IMR-90 (cell line): ENCODE measurements around the gene PRRX1. TPM values are rescaled to one million over a fixed set of nuclear protein-coding genes. Genes with fewer than 3 reads are reported as not detected.

Source experiments
- ATAC-seq: fragments of 200-7000 bp; cut with Tn5 transposase; 2 replicates; pipeline ENCODE4 v1.9.1; 2020; ENCODE audit warnings: low read depth, mild to moderate bottlenecking, moderate library complexity
- BruUV-seq: library from RNA; stranded (reverse); fragments of 400-500 nt; replicated peaks from 2 replicates; lab custom pipeline; 2021; lab: Mats Ljungman, UMichigan
- CTCF ChIA-PET: fragments of 300-600 bp; formaldehyde crosslinking; extraction: SDS; loops from one replicate; lab custom pipeline; 2021; ENCODE audit warnings: antibody characterized with exemption; lab: Yijun Ruan, JAX
- POLR2A ChIA-PET: fragments of 300-600 bp; sonication (Branson Sonifier 250); formaldehyde crosslinking; loops from one replicate; lab custom pipeline; 2022; ENCODE audit warnings: antibody characterized with exemption; ENCODE audit not compliant: unreplicated experiment; lab: Charles Lee
- DNase-seq: peaks from one replicate; pipeline ENCODE4 v3.0.0; 2013
- H2AFZ ChIP-seq: replicated peaks from 2 replicates; pipeline ENCODE3; 2013; ENCODE audit warnings: low read length, mild to moderate bottlenecking; ENCODE audit not compliant: poor library complexity
- H2AK5ac ChIP-seq: 2 replicates; pipeline ENCODE4 v1.6.1; 2013; ENCODE audit warnings: low read depth, low read length, inconsistent platforms
- H2AK9ac ChIP-seq: replicated peaks from 2 replicates; pipeline ENCODE3; 2013; ENCODE audit warnings: mild to moderate bottlenecking, low read depth, low read length, moderate library complexity; ENCODE audit not compliant: poor library complexity
- H2BK120ac ChIP-seq: 2 replicates; pipeline ENCODE4 v1.6.1; 2013; ENCODE audit warnings: low read depth, low read length, inconsistent platforms
- H2BK15ac ChIP-seq: 3 replicates; pipeline ENCODE4 v1.6.1; 2013; ENCODE audit warnings: low read depth, low read length, inconsistent platforms
- H2BK20ac ChIP-seq: 2 replicates; pipeline ENCODE4 v1.6.1; 2013; ENCODE audit warnings: low read depth, mild to moderate bottlenecking, inconsistent platforms, low read length, moderate library complexity
- H2BK5ac ChIP-seq: 2 replicates; pipeline ENCODE4 v1.6.1; 2013; ENCODE audit warnings: mild to moderate bottlenecking, low read depth, low read length, inconsistent platforms; ENCODE audit not compliant: poor library complexity, severe bottlenecking
- H3K14ac ChIP-seq: replicated peaks from 2 replicates; pipeline ENCODE4 v1.6.1; 2013; ENCODE audit warnings: low read depth, low read length, inconsistent platforms
- H3K18ac ChIP-seq: 2 replicates; pipeline ENCODE4 v1.6.1; 2013; ENCODE audit warnings: low read depth, low read length, control low read depth
- H3K23ac ChIP-seq: 2 replicates; pipeline ENCODE4 v1.6.1; 2013; ENCODE audit warnings: low read depth, low read length, inconsistent platforms
- H3K27ac ChIP-seq: 2 replicates; pipeline ENCODE4 v1.5.1; 2013; ENCODE audit warnings: mild to moderate bottlenecking, control low read depth, low read length; ENCODE audit not compliant: insufficient read depth
- H3K27me3 ChIP-seq: 2 replicates; pipeline ENCODE4 v1.6.1; 2013; ENCODE audit warnings: low read length; ENCODE audit not compliant: control insufficient read depth, insufficient read depth
- H3K36me3 ChIP-seq: 2 replicates; pipeline ENCODE4 v1.6.1; 2013; ENCODE audit warnings: low read length, mixed read lengths; ENCODE audit not compliant: control insufficient read depth, insufficient read depth
- H3K4ac ChIP-seq: 2 replicates; pipeline ENCODE4 v1.6.1; 2013; ENCODE audit warnings: low read depth, low read length, inconsistent platforms
- H3K4me1 ChIP-seq: 2 replicates; pipeline ENCODE4 v1.6.1; 2013; ENCODE audit warnings: low read length, mixed read lengths; ENCODE audit not compliant: control insufficient read depth, insufficient read depth
- H3K4me2 ChIP-seq: 2 replicates; pipeline ENCODE4 v1.6.1; 2013; ENCODE audit warnings: low read depth, mild to moderate bottlenecking, control low read depth, low read length, moderate library complexity
- H3K4me3 ChIP-seq: 2 replicates; pipeline ENCODE4 v1.5.1; 2013; ENCODE audit warnings: low read depth, mild to moderate bottlenecking, control low read depth, low read length, moderate library complexity; ENCODE audit not compliant: insufficient read depth
- H3K56ac ChIP-seq: 2 replicates; pipeline ENCODE4 v1.6.1; 2013; ENCODE audit warnings: low read length, inconsistent platforms; ENCODE audit not compliant: insufficient read depth; ENCODE audit errors: extremely low read depth
- H3K79me1 ChIP-seq, 2 experiments: 2 replicates each; pipeline ENCODE4 v1.6.1; 2013; ENCODE audit warnings: low read length in 2 of 2, inconsistent platforms in 1 of 2, low read depth in 1 of 2
- H3K9ac ChIP-seq: 2 replicates; pipeline ENCODE4 v1.6.1; 2013; ENCODE audit warnings: low read depth, low read length, control low read depth
- H3K9me1 ChIP-seq: 2 replicates; pipeline ENCODE4 v1.6.1; 2013; ENCODE audit warnings: low read length, inconsistent platforms; ENCODE audit not compliant: insufficient read depth
- H3K9me3 ChIP-seq: 2 replicates; pipeline ENCODE4 v1.6.1; 2013; ENCODE audit warnings: low read length; ENCODE audit not compliant: control insufficient read depth, insufficient read depth
- H4K20me1 ChIP-seq: 2 replicates; pipeline ENCODE4 v1.6.1; 2013; ENCODE audit warnings: low read length, inconsistent platforms; ENCODE audit not compliant: insufficient read depth
- H4K5ac ChIP-seq: 2 replicates; pipeline ENCODE4 v1.6.1; 2013; ENCODE audit warnings: mild to moderate bottlenecking, low read depth, low read length, control low read depth
- H4K8ac ChIP-seq, 2 experiments: 2 replicates each; pipeline ENCODE4 v1.6.1; 2013; ENCODE audit warnings: low read depth in 2 of 2, low read length in 2 of 2, control low read depth in 1 of 2, inconsistent platforms in 1 of 2
- H4K91ac ChIP-seq: 2 replicates; pipeline ENCODE4 v1.6.1; 2013; ENCODE audit warnings: low read depth, low read length, inconsistent platforms; ENCODE audit not compliant: insufficient read depth
- BHLHE40 ChIP-seq: fragments of 150-350 bp; IDR thresholded peaks from 2 replicates; pipeline ENCODE4 v1.6.1; 2016; ENCODE audit warnings: mild to moderate bottlenecking, low read depth, low read length
- CEBPB ChIP-seq: IDR thresholded peaks from 2 replicates; pipeline ENCODE4 v1.6.1; 2012; ENCODE audit warnings: low read depth, low read length, improper control_type of control experiment
- CHD1 ChIP-seq: IDR thresholded peaks from 2 replicates; pipeline ENCODE4 v1.6.1; 2012; ENCODE audit warnings: low read depth, low read length, improper control_type of control experiment
- FOS ChIP-seq: fragments of 150-350 bp; IDR thresholded peaks from 2 replicates; pipeline ENCODE4 v1.6.1; 2016; ENCODE audit warnings: low read depth, low read length
- MAFK ChIP-seq: IDR thresholded peaks from 2 replicates; pipeline ENCODE4 v1.6.1; 2012; ENCODE audit warnings: low read depth, low read length, improper control_type of control experiment
- MXI1 ChIP-seq: IDR thresholded peaks from 2 replicates; pipeline ENCODE4 v1.6.1; 2012; ENCODE audit warnings: low read depth, mild to moderate bottlenecking, low read length, moderate library complexity, borderline replicate concordance
- NFE2L2 ChIP-seq: fragments of 150-350 bp; IDR thresholded peaks from 2 replicates; pipeline ENCODE4 v1.6.1; 2016; ENCODE audit warnings: low read depth, mild to moderate bottlenecking, low read length
- POLR2A ChIP-seq: IDR thresholded peaks from 2 replicates; pipeline ENCODE4 v1.6.1; 2012; ENCODE audit warnings: mild to moderate bottlenecking, low read depth, low read length
- RAD21 ChIP-seq: IDR thresholded peaks from 2 replicates; pipeline ENCODE4 v1.6.1; 2012; ENCODE audit warnings: low read length, improper control_type of control experiment
- RCOR1 ChIP-seq: IDR thresholded peaks from 2 replicates; pipeline ENCODE4 v1.6.1; 2012; ENCODE audit warnings: mild to moderate bottlenecking, low read length, improper control_type of control experiment; ENCODE audit not compliant: insufficient replicate concordance
- RFX5 ChIP-seq: IDR thresholded peaks from 2 replicates; pipeline ENCODE4 v1.8.0; 2012; ENCODE audit warnings: low read depth, mild to moderate bottlenecking, low read length, moderate library complexity
- SMC3 ChIP-seq: fragments of 150-350 bp; IDR thresholded peaks from 2 replicates; pipeline ENCODE4 v1.6.1; 2016; ENCODE audit warnings: low read depth, mild to moderate bottlenecking, antibody characterized with exemption, low read length, moderate library complexity
- USF2 ChIP-seq: fragments of 150-350 bp; IDR thresholded peaks from 2 replicates; pipeline ENCODE4 v1.6.1; 2017; ENCODE audit warnings: mild to moderate bottlenecking, antibody characterized with exemption, low read length, low read depth
- WGBS, 2 experiments: methylation state at CpG; one replicate each; pipeline versions ENCODE4 v1.1.5 to v1.1.7; 2013; ENCODE audit warnings: missing lambda C conversion rate in 2 of 2; ENCODE audit not compliant: insufficient read length in 1 of 2; ENCODE audit errors: extremely low coverage in 2 of 2; 5-methylcytosine and 5-hydroxymethylcytosine counted together
- dilution Hi-C: fragments of 300-500 bp; cut with HindIII; formaldehyde crosslinking; loops from one replicate; pipeline ENCODE4 v1.14.3; 2018; ENCODE audit warnings: low sequenced_read_pairs; ENCODE audit not compliant: unreplicated experiment
- in situ Hi-C: fragments of 300-500 bp; cut with MboI; formaldehyde crosslinking; loops from 3 replicates; pipeline ENCODE4 v1.14.3; 2019; ENCODE audit warnings: low sequenced_read_pairs, inconsistent platforms, mixed read lengths
- intact Hi-C: fragments of 100-400 bp; cut with micrococcal nuclease; formaldehyde crosslinking; loops from 2 replicates; pipeline ENCODE4 v1.10.0; 2022
- polyA plus RNA-seq, 3 experiments: library from polyadenylated mRNA; depleted of rRNA; stranded (reverse); fragments of >200 nt; gene quantifications; 2 replicates each; pipeline ENCODE4 v1.2.3, GENCODE V29; 2012; ENCODE audit warnings: low replicate concordance in 1 of 3
- total RNA-seq: library from RNA; depleted of rRNA; stranded (reverse); fragments of >200 nt; gene quantifications from 2 replicates; pipeline ENCODE4 v1.2.3, GENCODE V29; 2012
- TF ChIP-seq, protein P1 (sequence below): conservative IDR thresholded peaks from 2 replicates; pipeline ENCODE4 v1.5.1; 2012; ENCODE audit warnings: mild to moderate bottlenecking, low read depth, low read length, improper control_type of control experiment

Gene PRRX1
- total and polyA plus RNA-seq, 2 of the 4 experiments (the other 2 are of a cell fraction), result 50.0 to 65.4 TPM

DNA sequence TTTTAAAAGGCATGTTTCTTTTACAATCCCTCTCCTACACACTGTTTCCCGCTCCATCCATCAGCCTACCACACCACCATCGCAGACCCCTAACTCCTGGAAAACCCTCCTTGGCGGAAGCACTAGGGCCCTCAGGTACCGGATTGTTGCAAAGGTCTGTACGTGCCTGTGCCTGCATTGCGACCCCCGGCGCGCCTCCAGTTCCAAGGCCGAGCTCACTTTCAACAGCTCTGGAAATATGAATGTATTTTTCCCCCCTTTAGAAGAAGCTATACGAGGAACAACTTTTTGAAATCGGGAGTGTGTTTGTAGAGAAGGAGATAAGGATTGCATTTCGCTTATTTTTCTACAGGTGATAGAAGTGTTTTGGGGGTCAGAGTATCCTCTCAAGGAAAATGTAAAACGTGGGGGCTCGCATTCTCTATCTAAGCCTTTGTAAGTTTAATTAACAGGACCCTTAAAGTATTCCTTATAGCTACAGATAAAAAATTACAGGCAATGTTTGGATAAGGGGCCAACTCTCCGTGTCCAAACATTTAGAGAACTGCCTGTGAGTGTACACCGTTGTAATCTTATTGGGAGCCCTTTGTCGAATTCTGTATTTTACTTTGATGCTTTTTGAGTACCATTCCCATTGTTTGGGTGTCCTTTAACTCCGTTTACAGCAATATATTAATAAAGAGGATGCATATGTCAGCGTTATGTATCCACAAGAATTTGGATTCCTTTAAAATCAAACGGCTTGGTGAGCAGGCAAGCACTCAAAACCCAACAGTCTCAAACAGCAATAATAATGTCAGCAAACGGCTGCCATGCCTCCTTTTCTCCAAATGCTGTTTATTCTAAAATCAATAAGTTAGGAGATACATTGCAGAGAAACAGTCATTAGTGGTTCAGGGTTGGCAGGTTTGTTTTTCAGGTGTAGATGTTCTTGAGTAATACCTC, 5.9 kb downstream of the PRRX1 start:
- Histone ChIP-seq H3K18ac (0 out of 2 replicates have a peak overlapping the region, but pooled peaks have one; percentile 19), H3K79me1 (peaks cover 38 to 76% of the 10 kb centered on the region in 2 experiments), H3K4me3 (no peak overlapping the region), H2BK20ac (no peak overlapping the region), H3K4me1 (peaks cover 10% of the 10 kb centered on the region), H3K9me1 (0 out of 2 replicates have a peak, but pooled peaks cover 3% of the 10 kb centered on the region), H3K56ac (no peak overlapping the region), H2AFZ (no peak overlapping the region), H2AK9ac (no peak overlapping the region), H3K23ac (peak overlapping the region; percentile 33; the same call in 1 of the 2 replicates), H3K4me2 (peak overlapping the region; percentile 27), H2BK5ac (no peak overlapping the region), H2BK120ac (no peak overlapping the region), H3K4ac (0 out of 2 replicates have a peak overlapping the region, but pooled peaks have one; percentile 11), H3K36me3 (peaks cover 12% of the 10 kb centered on the region; the same call in 1 of the 2 replicates), H2BK15ac (no peak overlapping the region), H4K8ac (peak overlapping the region in 1 of 2 experiments; percentile 29; a peak in 1 of 4 replicates), H2AK5ac (no peak overlapping the region), H3K27me3 (no peaks in the 10 kb centered on the region), H3K27ac (0 out of 2 replicates have a peak overlapping the region, but pooled peaks have one; percentile 7), H4K5ac (peak overlapping the region; percentile 47), H4K91ac (no peak overlapping the region; the same call in 1 of the 2 replicates), H3K9ac (no peak overlapping the region), H3K14ac (no peak overlapping the region), H3K9me3 (no peaks in the 10 kb centered on the region; the same call in 1 of the 2 replicates), H4K20me1 (no peaks in the 10 kb centered on the region)
- ChIA-PET POLR2A (interaction anchor here (0.6 kb wide), 1 partner anchor 358 kb away, joined by 5 read pairs; no protein-coding TSS in a partner anchor), CTCF (interaction anchor here (0.5 to 0.6 kb wide), 3 partner anchors 16 to 38 kb away, joined by 3 to 5 read pairs (median 5); no protein-coding TSS in a partner anchor)
- in situ Hi-C loops, result loop anchor here (10.0 to 25.0 kb wide), 3 partner anchors 135 to 733 kb away; partner anchors contain the start of gene GORAB
- no peak for ATAC-seq
- no peak for DNase-seq
- no TSS peak for BruUV-seq
- dilution Hi-C loops, result no loop called here
- intact Hi-C loops, result loop anchor here (10.0 kb wide), 2 partner anchors 255 to 555 kb away; no protein-coding TSS in a partner anchor
- WGBS, 2 experiments, result 88% methylated on average over 7 of the region's 22 CpGs; no CpG with 5 or more reads in 1 of the 2 experiments
- TF ChIP-seq, protein P1, sequence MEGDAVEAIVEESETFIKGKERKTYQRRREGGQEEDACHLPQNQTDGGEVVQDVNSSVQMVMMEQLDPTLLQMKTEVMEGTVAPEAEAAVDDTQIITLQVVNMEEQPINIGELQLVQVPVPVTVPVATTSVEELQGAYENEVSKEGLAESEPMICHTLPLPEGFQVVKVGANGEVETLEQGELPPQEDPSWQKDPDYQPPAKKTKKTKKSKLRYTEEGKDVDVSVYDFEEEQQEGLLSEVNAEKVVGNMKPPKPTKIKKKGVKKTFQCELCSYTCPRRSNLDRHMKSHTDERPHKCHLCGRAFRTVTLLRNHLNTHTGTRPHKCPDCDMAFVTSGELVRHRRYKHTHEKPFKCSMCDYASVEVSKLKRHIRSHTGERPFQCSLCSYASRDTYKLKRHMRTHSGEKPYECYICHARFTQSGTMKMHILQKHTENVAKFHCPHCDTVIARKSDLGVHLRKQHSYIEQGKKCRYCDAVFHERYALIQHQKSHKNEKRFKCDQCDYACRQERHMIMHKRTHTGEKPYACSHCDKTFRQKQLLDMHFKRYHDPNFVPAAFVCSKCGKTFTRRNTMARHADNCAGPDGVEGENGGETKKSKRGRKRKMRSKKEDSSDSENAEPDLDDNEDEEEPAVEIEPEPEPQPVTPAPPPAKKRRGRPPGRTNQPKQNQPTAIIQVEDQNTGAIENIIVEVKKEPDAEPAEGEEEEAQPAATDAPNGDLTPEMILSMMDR, result no peak
- TF ChIP-seq MAFK (no peak), FOS (no peak), USF2 (no peak), RAD21 (no peak), RCOR1 (no peak), NFE2L2 (no peak), CHD1 (no peak), SMC3 (no peak), RFX5 (no peak), BHLHE40 (no peak), MXI1 (no peak), CEBPB (no peak), POLR2A (no peak)
